IPS-18a (cell line): ENCODE measurements around the gene RAB42.

ENCODE experiments used
- H3K27ac ChIP-seq: one replicate; pipeline ENCODE4 v1.5.1; 2013; ENCODE audit warnings: low read length
- H3K27me3 ChIP-seq: one replicate; pipeline ENCODE4 v1.6.1; 2013; ENCODE audit warnings: mild to moderate bottlenecking, low read length; ENCODE audit not compliant: control insufficient read depth, insufficient read depth
- H3K36me3 ChIP-seq: one replicate; pipeline ENCODE4 v1.6.1; 2013; ENCODE audit warnings: low read depth, low read length; ENCODE audit not compliant: control insufficient read depth
- H3K4me1 ChIP-seq: one replicate; pipeline ENCODE4 v1.6.1; 2013; ENCODE audit warnings: low read depth, low read length; ENCODE audit not compliant: control insufficient read depth
- H3K4me3 ChIP-seq: one replicate; pipeline ENCODE4 v1.5.1; 2013; ENCODE audit warnings: low read length
- H3K9ac ChIP-seq: one replicate; pipeline ENCODE4 v1.6.1; 2013; ENCODE audit warnings: mild to moderate bottlenecking, low read length, moderate library complexity
- H3K9me3 ChIP-seq: one replicate; pipeline ENCODE4 v1.6.1; 2013; ENCODE audit warnings: low read depth, low read length; ENCODE audit not compliant: control insufficient read depth

RAB42 gene

DNA sequence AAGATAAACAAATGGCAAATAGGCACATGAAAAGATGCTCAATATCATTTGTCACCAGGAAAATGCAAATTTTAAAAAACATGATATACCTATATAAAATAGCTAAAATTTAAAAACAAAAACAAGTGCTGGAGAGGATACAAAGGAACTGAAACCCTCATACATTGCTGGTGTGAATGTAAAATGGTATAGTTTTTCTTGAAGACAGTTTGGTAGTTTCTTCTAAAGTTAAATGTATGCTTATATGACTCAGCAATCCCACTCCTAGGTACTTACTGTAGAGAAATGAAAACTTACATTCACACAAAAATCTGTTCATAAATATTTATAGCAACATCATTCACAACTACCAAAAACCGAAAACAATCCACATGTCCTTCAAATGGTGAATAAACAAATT is 39.6 kb downstream of the RAB42 start:
- no peak overlapping the region for H3K9ac ChIP-seq
- no peaks in the 10 kb centered on the region for H3K36me3 ChIP-seq
- H3K4me3 ChIP-seq: no peak overlapping the region
- no peaks in the 10 kb centered on the region for H3K27me3 ChIP-seq
- H3K27ac ChIP-seq: no peak overlapping the region
- H3K4me1 ChIP-seq: no peaks in the 10 kb centered on the region
- no peaks in the 10 kb centered on the region for H3K9me3 ChIP-seq

DNA sequence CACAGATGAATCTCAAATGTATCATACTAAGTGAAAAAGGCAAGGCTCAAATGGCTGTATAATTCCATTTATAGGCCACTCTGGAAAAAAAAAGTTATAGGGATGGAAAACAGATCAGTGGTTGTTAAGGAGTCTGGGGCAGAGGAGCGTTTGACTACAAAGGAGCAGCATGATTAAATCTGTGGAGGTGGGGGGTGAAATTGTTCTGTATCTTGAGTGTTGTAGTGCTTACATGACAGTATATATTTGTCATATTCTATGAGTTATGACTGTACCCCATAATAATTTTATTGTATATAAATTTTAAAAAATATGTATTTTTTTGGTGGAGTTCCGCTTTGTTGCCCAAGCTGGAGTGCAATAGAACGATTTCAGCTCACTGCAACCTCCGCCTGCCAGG is 40.5 kb downstream of the RAB42 start:
- no peaks in the 10 kb centered on the region for H3K36me3 ChIP-seq

DNA sequence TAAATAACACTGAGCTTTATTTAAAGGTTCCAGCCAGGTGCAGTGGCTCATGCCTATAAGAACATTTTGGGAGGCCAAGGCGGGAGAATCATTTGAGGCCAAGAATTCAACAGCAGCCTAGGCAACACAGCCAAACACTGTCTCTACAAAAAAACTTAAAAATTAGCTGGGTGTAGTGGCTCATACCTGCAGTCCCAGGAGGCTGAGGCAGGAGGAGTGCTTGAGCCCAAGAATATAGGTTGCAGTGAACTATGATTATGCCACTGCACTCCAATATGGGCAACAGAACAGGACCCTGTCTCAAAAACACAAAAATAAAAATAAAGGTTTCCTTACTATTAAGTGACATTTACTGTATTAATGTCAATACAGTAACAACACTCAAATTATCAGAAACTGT is 48.7 kb downstream of the RAB42 start:
- H3K9ac ChIP-seq: no peak overlapping the region
- H3K27me3 ChIP-seq: no peaks in the 10 kb centered on the region
- H3K36me3 ChIP-seq: no peaks in the 10 kb centered on the region
- H3K4me1 ChIP-seq: peaks cover 9% of the 10 kb centered on the region
- no peak overlapping the region for H3K4me3 ChIP-seq
- no peaks in the 10 kb centered on the region for H3K9me3 ChIP-seq
- no peak overlapping the region for H3K27ac ChIP-seq

More for the DNA sequence above, 40.5 kb downstream of the RAB42 start:
- H3K9ac ChIP-seq: no peak overlapping the region
- no peaks in the 10 kb centered on the region for H3K27me3 ChIP-seq
- H3K9me3 ChIP-seq: no peaks in the 10 kb centered on the region
- no peak overlapping the region for H3K27ac ChIP-seq
- H3K4me3 ChIP-seq: no peak overlapping the region
- H3K4me1 ChIP-seq: no peaks in the 10 kb centered on the region

DNA sequence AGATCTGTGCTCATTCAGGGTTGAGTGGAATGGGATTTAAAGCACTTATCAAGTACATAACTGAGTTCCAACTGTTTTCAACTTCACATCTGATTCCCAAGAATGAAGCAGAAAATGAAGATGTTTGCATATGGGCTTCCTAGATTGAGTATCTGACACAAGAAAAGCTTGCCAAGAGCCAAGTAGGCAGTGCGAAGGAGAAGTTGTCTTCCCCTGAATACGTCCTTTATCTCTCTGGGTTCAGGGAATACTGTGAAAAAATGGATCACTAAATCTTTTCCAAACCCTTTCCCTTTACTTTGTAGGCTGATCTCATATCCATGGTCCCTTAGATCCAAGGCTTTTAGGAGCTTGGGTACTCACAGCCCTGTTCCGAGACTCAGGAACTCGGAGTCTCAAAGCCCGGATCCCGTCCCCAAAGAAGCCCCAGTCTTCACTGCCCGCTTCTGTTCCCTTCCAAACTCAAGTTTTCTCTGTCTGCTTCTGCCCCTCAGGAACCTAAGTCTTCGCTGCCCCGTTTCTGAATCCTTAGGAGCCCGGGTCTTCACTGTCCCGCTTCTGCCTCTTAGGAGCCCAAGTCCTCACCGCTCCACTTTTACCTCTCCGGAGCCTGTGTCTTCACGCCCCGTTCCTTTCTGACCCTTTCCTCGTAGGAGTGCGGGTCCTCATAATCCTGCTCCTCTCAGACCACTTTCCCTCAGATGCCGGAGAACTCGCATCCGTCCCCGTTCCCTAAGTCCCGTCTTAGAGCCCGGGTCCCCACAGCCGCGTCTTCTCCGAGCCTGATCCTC is 50.2 kb downstream of the RAB42 start:
- Histone ChIP-seq H3K27ac (peak overlapping the region; percentile 73), H3K4me1 (peaks cover 9% of the 10 kb centered on the region), H3K9me3 (no peaks in the 10 kb centered on the region), H3K9ac (peak overlapping the region; percentile 83), H3K36me3 (no peaks in the 10 kb centered on the region), H3K27me3 (no peaks in the 10 kb centered on the region), H3K4me3 (peak overlapping the region; percentile 91)

DNA sequence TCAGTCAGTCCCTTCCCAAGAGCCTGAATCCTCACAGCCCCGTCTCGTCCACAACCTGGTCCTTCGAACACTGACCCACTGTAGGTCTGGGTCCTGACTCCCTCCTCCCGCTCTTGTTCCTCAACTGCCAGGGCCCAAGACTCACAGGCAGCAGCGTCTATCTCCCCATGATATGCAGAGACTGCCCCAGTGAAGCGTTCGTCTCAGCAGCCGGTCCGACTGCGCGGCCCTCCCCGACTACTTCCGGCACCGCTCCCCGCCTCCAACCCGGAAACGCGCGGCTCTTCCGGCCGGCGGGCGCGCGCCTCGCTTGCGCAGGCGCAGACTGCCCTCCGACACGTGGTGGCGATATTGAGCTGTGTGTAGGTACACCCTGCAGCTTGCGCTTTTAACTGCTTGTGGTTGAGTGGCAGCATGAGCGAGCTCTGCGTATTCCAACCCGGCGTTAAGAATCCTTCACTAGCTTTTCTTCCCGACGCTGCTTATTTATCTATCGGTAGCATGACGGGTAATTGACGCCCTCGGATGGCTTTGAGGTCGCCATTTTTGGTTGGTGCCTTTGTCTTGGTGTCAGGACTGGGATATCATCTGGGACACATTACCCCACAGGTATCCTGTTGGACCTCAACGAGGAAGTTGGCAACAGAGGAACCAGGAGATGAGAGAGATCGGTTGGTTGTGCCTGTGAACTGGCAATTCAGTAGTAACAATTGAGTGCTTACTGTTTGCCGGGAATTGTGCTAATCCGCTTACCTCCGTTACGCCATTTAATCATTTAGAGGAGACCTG is 51.0 kb downstream of the RAB42 start, which contains the start of gene TAF12:
TAF12 (minus strand) TSS at position 221 of the 789 bp plus-strand sequence. CDS start 20,986 bp downstream, outside the sequence.
- H3K4me3 ChIP-seq: peak within 1 kb of the TSS; percentile 91
- H3K4me1 ChIP-seq: peaks cover 13% of the 10 kb centered on the region
- no peaks in the 10 kb centered on the region for H3K9me3 ChIP-seq
- H3K27me3 ChIP-seq: no peaks in the 10 kb centered on the region
- peak within 1 kb of the TSS; percentile 88 for H3K27ac ChIP-seq
- H3K36me3 ChIP-seq: no peaks in the 10 kb centered on the region
- H3K9ac ChIP-seq: peak within 1 kb of the TSS; percentile 83

DNA sequence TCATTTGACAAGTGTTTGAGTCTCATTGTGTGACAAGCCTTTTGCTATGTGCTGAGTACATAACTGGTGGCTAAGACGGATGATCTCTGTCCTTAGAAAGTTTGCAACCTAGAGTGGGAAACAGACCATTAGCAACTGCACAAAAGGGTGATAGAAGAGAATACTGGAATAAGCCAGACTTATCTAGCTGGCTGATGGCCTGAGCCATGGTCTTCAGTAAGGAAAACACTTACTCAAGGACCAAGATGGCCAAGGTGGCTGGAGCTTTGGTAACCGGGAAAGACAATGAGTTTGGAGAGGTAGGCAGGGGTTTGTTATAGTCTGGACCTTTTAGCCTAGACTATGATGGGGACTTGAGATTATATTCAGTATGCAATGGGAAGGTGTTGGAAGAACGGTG is 52.4 kb downstream of the RAB42 start:
- Histone ChIP-seq H3K27me3 (no peaks in the 10 kb centered on the region), H3K4me1 (peaks cover 16% of the 10 kb centered on the region), H3K9me3 (no peaks in the 10 kb centered on the region), H3K9ac (no peak overlapping the region), H3K27ac (no peak overlapping the region), H3K36me3 (no peaks in the 10 kb centered on the region), H3K4me3 (no peak overlapping the region)
